Diencephalon (tissue), 1 donor: Measurements from ENCODE around the gene KAZN. TPM values are rescaled to one million over a fixed set of nuclear protein-coding genes. Genes with fewer than 3 reads are reported as not detected.

Experiments used
- total RNA-seq: library from RNA; depleted of rRNA; stranded (reverse); fragments of >200 nt; gene quantifications from one replicate; pipeline ENCODE4 v1.2.3, GENCODE V29; 2014

Gene KAZN
- 16.1 TPM for total RNA-seq

DNA sequence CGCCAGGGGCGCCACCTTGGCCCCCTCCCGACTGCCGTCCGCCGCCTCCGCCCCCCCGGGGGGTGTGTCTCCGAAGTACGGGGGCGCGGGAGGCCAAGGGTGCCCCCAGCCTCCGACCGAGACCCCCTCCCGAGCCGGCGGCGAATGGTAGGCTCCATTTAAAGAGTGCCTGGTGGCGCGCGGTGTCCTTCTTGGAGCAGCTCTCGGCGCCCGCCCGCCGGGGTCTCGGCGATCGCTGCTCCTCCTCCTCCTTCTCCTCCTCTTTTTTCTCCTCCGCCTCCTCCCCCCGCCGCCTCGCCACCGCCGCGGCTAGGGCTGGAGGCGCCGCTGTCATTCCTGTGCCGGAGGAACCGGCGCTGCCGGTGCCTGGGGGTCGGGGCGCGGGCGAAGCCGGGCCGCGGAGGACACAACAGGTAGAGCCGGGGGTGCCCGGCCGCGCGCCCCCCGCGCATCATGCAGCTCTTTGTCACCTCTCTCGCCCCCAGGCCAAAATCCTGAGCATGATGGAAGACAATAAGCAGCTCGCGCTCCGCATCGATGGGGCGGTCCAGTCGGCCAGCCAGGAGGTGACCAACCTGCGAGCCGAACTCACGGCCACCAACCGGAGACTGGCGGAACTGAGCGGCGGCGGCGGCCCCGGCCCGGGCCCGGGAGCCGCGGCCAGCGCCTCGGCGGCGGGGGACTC lies at the start of gene KAZN:
TSS of gene KAZN (plus strand) at position 188 of the 685 bp plus-strand sequence.

GRCh38 chr1:15153184-15153841 lies 554.8 kb downstream of the KAZN start, which contains the start of gene TMEM51:
TSS of gene TMEM51 (plus strand) at chr1:15153747. CDS start at chr1:15215088, 61,341 bp downstream.

